Right forelimb (tissue), 1 donor: ENCODE data around the gene ADORA2A.
A peak's percentile ranks its signal among the peaks of the same experiment; 100 is the strongest.

Experiments used
- DNase-seq: peaks from one replicate; pipeline ENCODE4 v3.0.0-alpha.2; 2018

ADORA2A gene

DNA sequence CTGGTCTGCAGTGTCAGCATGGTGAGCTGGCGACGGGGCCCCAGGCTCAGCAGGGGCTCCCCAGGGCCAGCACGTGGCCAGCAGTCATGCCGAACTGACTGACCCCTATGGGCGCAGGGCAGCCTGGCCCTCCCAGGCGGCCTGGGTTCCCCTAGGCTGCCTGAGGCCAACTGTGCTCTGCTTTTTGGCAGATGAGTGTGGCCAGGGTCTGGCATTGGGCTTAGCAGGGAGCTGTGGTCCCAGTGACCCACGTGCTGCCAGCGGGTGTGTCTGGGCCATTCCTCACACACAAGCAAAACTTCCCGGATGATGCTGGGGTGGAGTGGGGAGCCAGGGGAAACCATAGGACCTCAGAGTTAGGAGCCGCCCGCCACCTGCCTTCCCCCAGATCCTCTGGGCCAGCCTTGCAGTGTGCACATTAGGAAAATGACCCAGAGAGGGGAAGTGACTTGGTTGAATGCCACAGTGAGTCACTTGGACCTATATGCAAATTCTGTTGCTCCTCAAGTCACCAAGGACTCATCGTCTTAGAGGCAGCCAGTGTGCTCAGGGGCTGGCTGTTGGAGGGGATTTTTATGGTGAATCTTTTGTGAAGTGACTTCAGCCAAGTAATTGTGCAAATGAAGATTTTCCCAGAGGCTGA, 6.5 kb downstream of the ADORA2A start:
- no peak for DNase-seq

DNA sequence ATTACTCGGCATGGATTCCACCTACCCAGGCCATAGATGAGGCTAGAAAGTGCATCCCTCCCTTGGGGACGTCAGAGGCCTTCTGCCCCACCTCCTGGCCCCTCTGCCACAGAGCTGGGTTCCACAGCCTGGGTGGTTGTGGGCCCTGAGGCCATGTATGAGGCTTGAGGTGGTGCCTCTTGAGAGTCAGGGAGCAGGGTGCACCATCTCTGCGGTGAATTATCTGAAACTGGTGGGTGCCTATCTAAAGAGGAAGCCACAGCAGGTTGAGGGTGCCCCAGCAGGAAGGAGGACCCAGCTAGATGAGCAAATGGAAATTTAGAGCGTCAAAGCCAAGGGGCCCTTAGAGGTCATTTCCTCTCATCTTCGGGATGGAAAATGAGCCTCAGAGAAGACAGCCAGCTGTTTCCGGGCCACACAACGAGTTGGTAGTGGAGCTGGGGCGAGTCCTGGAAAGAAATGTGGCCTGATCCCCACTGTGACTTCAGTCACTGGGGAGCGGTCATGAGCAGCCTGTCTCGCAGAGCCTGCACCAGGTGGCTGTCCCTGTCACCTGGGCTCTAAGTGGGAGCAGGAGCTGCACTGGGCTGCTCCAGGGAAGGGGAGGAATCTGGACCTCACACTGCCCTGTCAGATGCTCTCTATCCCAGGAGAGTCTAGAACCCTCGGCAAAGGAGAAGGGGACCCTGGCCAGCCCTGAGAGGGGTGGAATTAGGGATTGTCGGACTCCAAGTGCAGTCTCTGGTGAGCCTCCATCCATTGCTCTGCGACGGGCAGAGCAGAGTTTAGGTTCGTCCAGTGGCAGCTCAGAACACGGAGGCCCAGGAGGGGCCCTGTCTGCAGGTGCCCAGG, 7.3 kb downstream of the ADORA2A start:
- DNase-seq, result peak; percentile 81

DNA sequence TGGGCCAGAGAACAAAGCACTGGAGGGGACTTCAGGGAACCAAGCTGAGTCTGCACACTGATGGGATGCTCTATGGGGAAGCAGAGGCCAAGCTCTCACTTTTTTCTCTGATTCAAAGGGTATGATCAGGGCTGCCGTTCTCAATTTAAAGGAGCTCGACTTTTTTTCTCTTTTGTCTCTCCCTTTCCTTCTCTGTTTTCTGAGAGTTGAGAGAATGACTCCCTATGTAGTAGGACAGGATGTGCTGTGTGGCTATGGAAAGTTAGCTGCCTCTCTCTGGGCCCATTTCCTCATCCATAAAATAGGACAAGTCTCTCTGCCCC, 7.9 kb downstream of the ADORA2A start:
- no peak for DNase-seq

DNA sequence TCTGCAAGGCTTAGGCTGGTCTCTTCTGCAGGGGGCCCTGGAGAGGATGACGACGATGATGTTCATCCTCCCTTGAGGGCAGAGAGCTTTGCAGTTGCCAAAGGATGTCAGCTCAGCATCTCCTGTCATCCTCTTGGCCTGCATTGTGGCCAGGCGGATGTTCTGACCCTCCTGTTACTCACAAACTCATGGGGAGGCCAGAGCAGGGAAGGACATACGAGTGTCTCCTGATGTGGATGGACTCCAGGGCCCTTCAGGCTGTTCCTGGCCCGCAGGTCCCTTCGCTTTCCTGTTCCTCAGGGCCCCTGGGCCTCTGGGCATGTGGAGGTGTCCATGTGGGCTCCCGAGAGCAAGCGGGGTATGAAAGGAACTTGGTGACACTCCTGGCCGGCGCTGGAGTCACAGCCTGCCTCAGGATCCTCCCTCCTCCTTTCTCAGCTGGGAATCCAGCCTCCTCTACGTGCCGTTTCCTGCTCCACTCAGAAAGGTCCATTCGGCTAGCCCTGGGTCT, 8.5 kb downstream of the ADORA2A start:
- DNase-seq, result no peak

DNA sequence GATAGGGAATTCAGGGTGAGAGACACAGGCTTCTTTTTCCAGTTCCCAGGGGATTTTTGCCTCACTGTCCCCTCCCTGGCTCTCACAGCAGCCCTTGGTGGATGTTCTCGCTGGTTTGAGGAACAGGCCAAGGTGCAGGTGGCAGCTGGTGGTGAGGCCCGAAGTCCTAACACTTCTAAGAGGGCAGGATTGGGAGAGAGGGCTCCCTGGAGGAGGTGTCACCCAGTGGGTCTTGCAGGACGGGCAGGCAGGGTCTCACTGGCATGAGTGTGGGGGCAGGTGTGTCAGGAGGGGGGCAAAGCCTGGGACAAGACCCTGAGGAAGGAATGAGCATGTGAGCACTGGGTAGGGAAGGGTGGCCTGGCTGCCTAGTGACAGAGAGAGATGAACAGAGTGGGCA, 9.2 kb downstream of the ADORA2A start:
- DNase-seq, result no peak

DNA sequence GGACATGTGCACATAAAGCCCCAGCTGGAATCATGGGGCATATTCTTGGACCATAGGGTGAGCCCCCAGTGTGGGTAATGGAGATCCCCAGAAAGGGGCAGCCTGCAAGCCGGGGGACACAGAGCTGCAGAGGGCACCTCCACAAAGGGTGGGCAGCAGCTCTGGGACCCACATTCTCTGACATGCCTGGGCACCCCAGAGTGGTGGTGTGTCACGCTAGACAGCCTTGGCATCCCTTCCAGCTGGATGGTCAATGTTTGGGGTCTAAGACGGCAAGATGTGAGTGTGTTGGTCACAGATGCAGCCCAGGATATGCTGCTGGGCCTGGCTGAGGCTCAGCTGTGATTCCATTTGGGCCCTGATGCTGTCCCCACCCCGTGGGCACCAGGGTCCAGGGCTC, 9.7 kb downstream of the ADORA2A start:
- no peak for DNase-seq

DNA sequence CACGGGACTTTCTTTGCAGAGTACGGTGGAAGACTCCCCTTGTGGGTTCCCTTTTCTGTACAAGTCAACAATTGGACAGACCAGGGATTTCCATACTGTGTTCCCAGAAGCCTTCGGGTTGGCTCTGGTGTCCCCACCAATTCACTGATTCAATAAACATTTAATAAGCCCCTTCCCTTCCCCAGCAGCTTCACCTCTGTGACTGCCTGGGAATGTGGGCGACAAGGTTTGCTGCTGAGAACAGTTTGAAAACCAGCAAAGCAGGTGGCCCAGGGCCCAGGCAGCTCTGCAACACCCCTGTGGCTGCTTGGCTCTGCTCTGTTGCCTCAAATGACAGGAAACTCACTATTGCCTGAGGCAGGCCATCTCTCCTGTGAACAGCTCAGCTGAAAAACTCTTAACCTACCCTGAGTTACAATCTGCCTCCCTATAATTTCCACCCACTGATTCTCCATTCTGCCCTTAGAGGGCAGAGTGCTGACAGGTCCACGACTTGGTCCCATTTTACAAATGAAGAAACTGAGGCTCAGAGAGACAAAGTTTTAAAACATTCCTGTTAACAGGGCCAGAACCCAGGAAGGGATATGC, 10.4 kb downstream of the ADORA2A start:
- DNase-seq, result peak; percentile 51

DNA sequence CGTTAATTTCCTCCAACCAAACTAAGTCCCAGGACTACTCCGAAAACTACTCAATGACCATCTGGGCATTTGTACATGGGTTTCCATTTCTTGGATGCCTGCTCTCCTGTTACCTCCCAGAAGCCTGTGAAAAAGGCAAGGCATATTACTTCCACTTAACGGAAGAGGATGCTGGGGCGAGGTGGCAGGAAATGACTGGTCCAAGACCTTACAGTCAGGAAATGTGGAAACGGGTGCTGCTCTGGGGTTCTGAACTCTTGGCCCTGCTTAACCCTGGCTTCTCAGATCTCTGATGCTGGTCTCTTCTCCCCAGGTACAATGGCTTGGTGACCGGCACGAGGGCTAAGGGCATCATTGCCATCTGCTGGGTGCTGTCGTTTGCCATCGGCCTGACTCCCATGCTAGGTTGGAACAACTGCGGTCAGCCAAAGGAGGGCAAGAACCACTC, 12.9 kb downstream of the ADORA2A start:
- no peak for DNase-seq

DNA sequence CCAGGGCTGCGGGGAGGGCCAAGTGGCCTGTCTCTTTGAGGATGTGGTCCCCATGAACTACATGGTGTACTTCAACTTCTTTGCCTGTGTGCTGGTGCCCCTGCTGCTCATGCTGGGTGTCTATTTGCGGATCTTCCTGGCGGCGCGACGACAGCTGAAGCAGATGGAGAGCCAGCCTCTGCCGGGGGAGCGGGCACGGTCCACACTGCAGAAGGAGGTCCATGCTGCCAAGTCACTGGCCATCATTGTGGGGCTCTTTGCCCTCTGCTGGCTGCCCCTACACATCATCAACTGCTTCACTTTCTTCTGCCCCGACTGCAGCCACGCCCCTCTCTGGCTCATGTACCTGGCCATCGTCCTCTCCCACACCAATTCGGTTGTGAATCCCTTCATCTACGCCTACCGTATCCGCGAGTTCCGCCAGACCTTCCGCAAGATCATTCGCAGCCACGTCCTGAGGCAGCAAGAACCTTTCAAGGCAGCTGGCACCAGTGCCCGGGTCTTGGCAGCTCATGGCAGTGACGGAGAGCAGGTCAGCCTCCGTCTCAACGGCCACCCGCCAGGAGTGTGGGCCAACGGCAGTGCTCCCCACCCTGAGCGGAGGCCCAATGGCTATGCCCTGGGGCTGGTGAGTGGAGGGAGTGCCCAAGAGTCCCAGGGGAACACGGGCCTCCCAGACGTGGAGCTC, 13.5 kb downstream of the ADORA2A start:
- DNase-seq, result no peak

DNA sequence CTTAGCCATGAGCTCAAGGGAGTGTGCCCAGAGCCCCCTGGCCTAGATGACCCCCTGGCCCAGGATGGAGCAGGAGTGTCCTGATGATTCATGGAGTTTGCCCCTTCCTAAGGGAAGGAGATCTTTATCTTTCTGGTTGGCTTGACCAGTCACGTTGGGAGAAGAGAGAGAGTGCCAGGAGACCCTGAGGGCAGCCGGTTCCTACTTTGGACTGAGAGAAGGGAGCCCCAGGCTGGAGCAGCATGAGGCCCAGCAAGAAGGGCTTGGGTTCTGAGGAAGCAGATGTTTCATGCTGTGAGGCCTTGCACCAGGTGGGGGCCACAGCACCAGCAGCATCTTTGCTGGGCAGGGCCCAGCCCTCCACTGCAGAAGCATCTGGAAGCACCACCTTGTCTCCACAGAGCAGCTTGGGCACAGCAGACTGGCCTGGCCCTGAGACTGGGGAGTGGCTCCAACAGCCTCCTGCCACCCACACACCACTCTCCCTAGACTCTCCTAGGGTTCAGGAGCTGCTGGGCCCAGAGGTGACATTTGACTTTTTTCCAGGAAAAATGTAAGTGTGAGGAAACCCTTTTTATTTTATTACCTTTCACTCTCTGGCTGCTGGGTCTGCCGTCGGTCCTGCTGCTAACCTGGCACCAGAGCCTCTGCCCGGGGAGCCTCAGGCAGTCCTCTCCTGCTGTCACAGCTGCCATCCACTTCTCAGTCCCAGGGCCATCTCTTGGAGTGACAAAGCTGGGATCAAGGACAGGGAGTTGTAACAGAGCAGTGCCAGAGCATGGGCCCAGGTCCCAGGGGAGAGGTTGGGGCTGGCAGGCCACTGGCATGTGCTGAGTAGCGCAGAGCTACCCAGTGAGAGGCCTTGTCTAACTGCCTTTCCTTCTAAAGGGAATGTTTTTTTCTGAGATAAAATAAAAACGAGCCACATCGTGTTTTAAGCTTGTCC, 14.3 kb downstream of the ADORA2A start:
- no peak for DNase-seq

DNA sequence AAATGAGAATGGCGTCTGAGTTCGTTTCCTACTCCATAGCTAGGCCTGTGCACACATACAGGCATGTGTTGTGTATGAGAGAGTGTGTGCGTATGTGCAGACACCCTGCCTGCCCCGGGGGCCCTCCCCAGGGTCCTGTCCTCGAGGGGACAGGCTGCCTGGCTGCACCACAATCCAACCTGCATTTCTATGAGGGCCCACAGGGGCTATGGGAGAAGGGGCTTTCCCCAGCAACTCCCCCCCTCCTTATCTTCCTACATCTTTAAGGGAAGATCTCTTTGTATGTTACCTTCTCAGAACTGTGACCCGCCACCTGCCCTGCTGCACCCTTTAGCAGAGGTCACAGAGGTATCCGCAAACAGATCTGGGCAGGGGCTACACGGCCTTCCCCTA, 14.9 kb downstream of the ADORA2A start:
- DNase-seq, result no peak

DNA sequence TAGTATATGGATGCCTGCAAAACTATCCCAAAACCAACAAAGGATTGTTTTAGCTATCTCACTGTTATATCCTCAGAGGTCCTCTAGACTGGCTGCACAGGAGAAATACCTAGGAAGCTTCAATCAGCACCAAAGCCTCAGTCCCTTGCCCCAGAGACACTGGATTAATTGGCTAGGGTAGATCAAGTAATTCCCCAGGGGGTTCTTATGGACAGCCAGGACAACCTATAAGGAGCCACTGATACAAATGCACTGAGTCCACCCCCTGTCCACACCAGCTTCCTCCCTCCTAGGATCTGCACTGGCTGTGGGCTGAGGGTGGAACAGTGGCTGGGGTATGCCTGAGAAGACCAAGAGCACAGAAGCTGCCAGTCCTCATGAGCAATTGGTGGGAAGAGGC, 16.3 kb downstream of the ADORA2A start:
- DNase-seq, result no peak

DNA sequence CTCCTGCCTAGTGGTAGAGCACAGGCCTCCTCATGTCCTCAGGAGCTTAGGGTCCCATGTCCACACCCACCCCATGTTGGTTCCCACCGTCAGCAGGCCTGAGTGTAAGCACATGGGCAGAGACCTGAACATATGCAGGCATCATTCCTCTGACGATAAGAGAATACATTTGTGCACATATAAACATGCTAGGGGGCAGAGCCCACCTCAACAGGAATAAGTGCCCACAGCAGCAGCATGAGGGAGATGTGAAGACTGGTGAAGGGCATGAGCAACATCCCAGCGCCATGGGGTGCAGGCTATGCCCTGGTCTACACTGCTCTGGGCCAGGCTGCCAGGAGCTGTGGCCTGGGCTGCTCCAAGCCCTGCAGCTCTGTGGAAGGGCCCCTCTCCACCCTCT, 16.9 kb downstream of the ADORA2A start:
- no peak for DNase-seq

DNA sequence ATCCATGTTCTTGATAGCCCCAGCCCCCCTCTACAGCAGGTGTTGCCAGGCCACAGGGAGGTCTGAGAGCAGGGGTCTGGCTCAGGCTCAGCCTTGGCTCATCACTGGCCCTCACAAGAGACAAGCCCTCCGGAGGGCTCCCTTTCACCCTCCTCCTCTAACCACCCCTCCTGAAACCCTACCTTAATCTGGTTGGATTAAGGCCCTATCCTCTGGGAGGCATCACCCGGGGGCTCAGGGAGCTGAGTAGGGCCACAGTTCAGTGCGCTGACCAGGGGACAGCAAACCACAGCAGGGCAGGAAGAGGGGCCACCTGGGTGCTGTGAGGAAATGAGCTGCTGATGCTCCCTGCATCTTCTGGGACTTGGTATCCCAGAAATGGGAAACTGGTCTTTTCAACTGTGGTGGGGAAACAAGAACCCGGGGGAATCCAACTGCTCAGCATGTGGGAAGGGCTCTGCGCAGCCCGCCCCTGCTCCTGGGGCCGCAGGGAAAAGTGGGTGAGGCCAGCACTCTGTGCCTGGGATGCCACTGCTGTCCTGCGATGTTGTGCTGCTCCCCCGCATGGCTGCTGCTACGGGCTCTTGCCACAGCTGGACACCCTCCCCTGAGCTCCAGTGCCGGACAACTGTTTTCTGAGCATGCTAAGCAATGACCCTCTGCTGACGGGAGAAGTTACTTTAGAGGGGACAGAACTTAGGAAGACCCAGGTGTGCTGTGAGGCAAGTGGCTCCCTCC, 17.5 kb downstream of the ADORA2A start:
- no peak for DNase-seq

DNA sequence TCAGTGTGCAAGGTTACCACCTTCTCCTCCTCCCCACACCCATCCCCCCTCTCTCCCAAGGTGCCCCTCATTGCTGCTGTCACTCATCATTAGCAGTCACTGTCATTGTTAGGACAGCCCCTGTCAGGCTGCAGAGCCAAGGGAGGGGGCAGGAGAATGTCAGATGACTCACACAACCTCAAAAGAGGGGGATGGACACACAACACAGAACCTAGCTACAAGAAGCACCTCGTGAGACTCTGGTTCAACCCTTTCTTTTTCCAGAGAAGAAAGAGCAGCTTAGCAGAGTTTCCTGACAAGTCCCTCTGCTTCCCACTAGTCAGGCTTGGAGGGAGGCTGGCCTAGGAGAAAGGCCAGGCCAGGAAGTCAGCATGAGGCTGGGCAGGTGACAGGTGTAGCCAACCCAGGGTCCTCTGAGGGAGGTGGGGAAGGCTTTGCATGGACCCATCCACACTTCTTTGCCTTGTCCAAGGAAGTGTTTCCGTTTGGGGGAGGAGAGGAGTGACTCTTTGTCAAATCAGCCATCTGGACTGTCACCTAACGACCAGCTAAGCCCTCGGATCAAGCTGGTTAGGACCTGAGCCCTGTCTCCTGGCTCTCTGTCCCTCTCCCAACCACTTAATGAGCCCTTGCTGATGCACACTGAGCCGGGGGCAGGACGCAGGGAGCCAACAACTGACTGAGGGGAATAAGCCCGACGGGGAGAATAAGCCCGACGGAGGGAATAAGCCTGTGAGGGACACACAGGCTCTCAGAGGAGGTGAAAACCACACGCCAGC, 18.3 kb downstream of the ADORA2A start:
- DNase-seq, result no peak

DNA sequence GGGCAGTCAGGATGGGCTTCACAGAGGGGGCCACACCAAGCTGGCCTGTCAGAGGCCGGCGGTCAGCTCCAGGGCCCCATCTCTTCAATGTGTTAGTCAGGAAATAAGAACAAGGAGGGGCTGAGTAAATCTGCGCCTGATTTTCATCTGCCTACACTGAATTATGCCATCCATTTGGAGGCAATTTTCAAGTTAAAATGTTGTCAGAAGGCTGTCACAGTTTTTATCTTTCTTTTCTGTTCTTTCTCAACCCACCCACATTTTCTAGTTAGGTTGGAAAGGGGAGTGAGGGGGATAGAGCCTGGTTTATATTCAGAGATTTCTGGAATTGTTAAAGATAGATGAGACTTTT, 18.8 kb downstream of the ADORA2A start:
- no peak for DNase-seq

DNA sequence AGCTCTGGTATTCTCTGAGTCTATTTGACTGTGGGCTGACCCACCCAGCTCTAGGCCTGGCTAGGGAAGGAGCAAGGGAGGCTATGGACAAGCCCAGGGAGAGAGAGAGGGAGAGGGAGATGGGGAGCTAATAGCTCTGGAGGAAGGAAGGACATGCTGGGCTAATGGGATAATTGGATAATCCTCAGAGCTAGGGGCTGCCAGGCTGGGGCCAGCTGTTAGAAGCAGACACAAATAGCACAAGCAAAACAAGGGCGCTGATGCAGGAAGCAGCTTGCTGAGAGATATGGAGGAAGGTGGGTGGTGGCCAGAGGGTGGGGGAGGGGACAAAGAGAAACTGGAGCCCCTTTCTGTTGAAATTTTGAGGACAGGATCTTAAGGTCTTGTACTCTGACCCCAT, 23.2 kb downstream of the ADORA2A start:
- no peak for DNase-seq

DNA sequence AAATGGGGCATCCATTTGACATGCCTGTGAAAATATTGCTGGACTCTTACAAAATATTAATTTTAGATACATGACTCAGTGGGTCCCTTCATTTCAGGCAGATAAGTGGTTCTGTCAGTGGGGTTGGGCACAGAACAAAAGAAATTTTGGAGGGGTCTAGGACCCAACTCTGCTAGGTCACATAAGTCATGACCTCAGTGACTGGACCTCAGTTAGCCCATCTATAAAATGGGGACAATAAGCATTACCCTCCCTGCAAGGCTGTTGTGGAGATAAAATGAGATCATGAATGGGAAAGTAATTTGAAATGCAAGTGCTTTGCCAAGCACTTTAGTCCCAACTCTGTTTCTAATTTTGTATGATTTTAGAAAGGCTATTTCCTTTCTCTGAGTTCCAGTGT, 23.8 kb downstream of the ADORA2A start:
- no peak for DNase-seq

DNA sequence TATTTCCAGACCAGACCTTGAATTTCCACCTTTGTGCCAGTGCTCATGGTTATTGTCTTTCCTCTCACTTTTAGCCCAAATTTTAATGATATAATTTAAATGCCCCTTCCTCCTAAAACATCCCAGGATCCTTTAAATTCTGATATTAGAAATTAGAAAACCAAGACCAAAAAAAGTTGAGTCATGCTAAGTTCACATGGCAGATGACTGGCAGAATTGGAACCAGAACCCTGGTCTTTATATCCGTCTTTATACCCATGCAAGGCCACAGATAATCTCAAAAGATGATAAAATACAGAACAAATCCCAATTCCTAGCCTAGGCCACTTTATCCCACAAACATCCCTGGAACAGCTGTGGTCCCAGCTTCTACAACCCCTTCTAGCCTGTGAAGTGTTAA, 26.5 kb downstream of the ADORA2A start:
- DNase-seq, result no peak

DNA sequence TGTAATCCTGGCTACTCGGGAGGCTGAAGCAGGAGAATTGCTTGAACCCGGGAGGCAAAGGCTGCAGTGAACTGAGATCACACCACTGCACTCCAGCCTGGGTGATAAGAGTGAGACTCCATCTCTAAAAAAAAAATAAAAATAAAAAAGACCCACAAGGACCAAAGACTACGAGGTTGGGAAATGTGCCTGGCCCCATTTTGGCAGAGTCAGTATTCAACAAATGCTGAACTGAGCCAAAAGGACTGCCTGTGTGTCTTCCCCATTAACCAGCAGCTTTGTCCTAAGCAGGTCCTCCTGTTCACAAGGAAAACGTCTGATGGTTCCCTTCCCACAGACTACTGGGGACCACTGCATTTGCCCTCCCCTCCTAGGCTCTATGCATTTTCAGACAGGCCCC, 27.6 kb downstream of the ADORA2A start:
- no peak for DNase-seq
